ENCODE results near the gene GAPDH. TPM values are rescaled to one million over a fixed set of nuclear protein-coding genes. Genes with fewer than 3 reads are reported as not detected.

Gene GAPDH
- total and polyA plus RNA-seq, 2 donors: 1,220 to 3,026 TPM

- Histone ChIP-seq H3K4me1 (ENCODE audit: control insufficient read depth in 2 of 2, insufficient read depth in 2 of 2, low read length in 2 of 2) (no peaks in the 10 kb centered on the region), H3K4me3 (ENCODE audit: low read length in 2 of 2) (no peak overlapping the region), H3K9me3 (ENCODE audit: control insufficient read depth in 2 of 2, insufficient read depth in 1 of 2, low read length in 1 of 2) (no peaks in the 10 kb centered on the region), H3K27me3 (ENCODE audit: control insufficient read depth in 2 of 2, insufficient read depth in 1 of 2, low read length in 1 of 2) (no peaks in the 10 kb centered on the region), H3K27ac (ENCODE audit: low read depth in 1 of 2, low read length in 1 of 2) (no peak overlapping the region), H3K36me3 (ENCODE audit: control insufficient read depth in 2 of 2, insufficient read depth in 2 of 2, low read length in 1 of 2) (peaks cover 96 to 98% of the 10 kb centered on the region in 2 donors)
- no peak for DNase-seq (ENCODE audit: low read depth in 6 of 9, low spot score in 9 of 9)
- 95% methylated on average over 5 of the region's 5 CpGs for WGBS
These were observed 9.7 kb upstream of the GAPDH start for GRCh38 chr12:6524648-6525047.

GRCh38 chr12:6526201-6526600 lies 8.1 kb upstream of the GAPDH start:
- WGBS: 96% methylated on average over 7 of the region's 7 CpGs
- Histone ChIP-seq H3K36me3 (ENCODE audit: control insufficient read depth in 2 of 2, insufficient read depth in 2 of 2, low read length in 1 of 2) (peaks cover 99 to 100% of the 10 kb centered on the region in 2 donors), H3K9me3 (ENCODE audit: control insufficient read depth in 2 of 2, insufficient read depth in 1 of 2, low read length in 1 of 2) (no peaks in the 10 kb centered on the region), H3K4me1 (ENCODE audit: control insufficient read depth in 2 of 2, insufficient read depth in 2 of 2, low read length in 2 of 2) (no peaks in the 10 kb centered on the region), H3K27ac (ENCODE audit: low read depth in 1 of 2, low read length in 1 of 2) (no peak overlapping the region), H3K27me3 (ENCODE audit: control insufficient read depth in 2 of 2, insufficient read depth in 1 of 2, low read length in 1 of 2) (no peaks in the 10 kb centered on the region), H3K4me3 (ENCODE audit: low read length in 2 of 2) (no peak overlapping the region)
- DNase-seq (ENCODE audit: low read depth in 6 of 9, low spot score in 9 of 9): no peak

GRCh38 chr12:6526766-6527525 lies 7.4 kb upstream of the GAPDH start:
- no peaks in the 10 kb centered on the region for H3K27me3 ChIP-seq (ENCODE audit: control insufficient read depth in 2 of 2, insufficient read depth in 1 of 2, low read length in 1 of 2)
- no peak overlapping the region for H3K27ac ChIP-seq (ENCODE audit: low read depth in 1 of 2, low read length in 1 of 2)
- no peak for DNase-seq (ENCODE audit: low read depth in 6 of 9, low spot score in 9 of 9)
- peaks cover 0 to 2% of the 10 kb centered on the region in 2 donors for H3K4me1 ChIP-seq (ENCODE audit: control insufficient read depth in 2 of 2, insufficient read depth in 2 of 2, low read length in 2 of 2)
- 97% methylated on average over 19 of the region's 19 CpGs for WGBS
- H3K9me3 ChIP-seq (ENCODE audit: control insufficient read depth in 2 of 2, insufficient read depth in 1 of 2, low read length in 1 of 2): no peaks in the 10 kb centered on the region
- peaks cover 92 to 100% of the 10 kb centered on the region in 2 donors for H3K36me3 ChIP-seq (ENCODE audit: control insufficient read depth in 2 of 2, insufficient read depth in 2 of 2, low read length in 1 of 2)
- H3K4me3 ChIP-seq (ENCODE audit: low read length in 2 of 2): no peak overlapping the region

- Histone ChIP-seq H3K27ac (ENCODE audit: low read depth in 1 of 2, low read length in 1 of 2) (no peak overlapping the region), H3K9me3 (ENCODE audit: control insufficient read depth in 2 of 2, insufficient read depth in 1 of 2, low read length in 1 of 2) (peaks cover 0 to 3% of the 10 kb centered on the region in 2 donors), H3K36me3 (ENCODE audit: control insufficient read depth in 2 of 2, insufficient read depth in 2 of 2, low read length in 1 of 2) (peaks cover 84 to 100% of the 10 kb centered on the region in 2 donors), H3K4me1 (ENCODE audit: control insufficient read depth in 2 of 2, insufficient read depth in 2 of 2, low read length in 2 of 2) (peaks cover 4 to 9% of the 10 kb centered on the region in 2 donors), H3K4me3 (ENCODE audit: low read length in 2 of 2) (no peak overlapping the region), H3K27me3 (ENCODE audit: control insufficient read depth in 2 of 2, insufficient read depth in 1 of 2, low read length in 1 of 2) (no peaks in the 10 kb centered on the region)
- 98% methylated on average over 4 of the region's 4 CpGs for WGBS
- DNase-seq (ENCODE audit: low read depth in 6 of 9, low spot score in 9 of 9): no peak
These were observed 6.6 kb upstream of the GAPDH start for GRCh38 chr12:6527711-6528110.

- H3K36me3 ChIP-seq (ENCODE audit: control insufficient read depth in 2 of 2, insufficient read depth in 2 of 2, low read length in 1 of 2): peaks cover 74 to 90% of the 10 kb centered on the region in 2 donors
- H3K9me3 ChIP-seq (ENCODE audit: control insufficient read depth in 2 of 2, insufficient read depth in 1 of 2, low read length in 1 of 2): peaks cover 0 to 3% of the 10 kb centered on the region in 2 donors
- no peaks in the 10 kb centered on the region for H3K27me3 ChIP-seq (ENCODE audit: control insufficient read depth in 2 of 2, insufficient read depth in 1 of 2, low read length in 1 of 2)
- no peak overlapping the region for H3K4me3 ChIP-seq (ENCODE audit: low read length in 2 of 2)
- 95% methylated on average over 17 of the region's 17 CpGs for WGBS
- H3K27ac ChIP-seq (ENCODE audit: low read depth in 1 of 2, low read length in 1 of 2): no peak overlapping the region
- H3K4me1 ChIP-seq (ENCODE audit: control insufficient read depth in 2 of 2, insufficient read depth in 2 of 2, low read length in 2 of 2): peaks cover 14 to 19% of the 10 kb centered on the region in 2 donors
- no peak for DNase-seq (ENCODE audit: low read depth in 6 of 9, low spot score in 9 of 9)
These were observed 5.6 kb upstream of the GAPDH start for GRCh38 chr12:6528539-6529235.

- Histone ChIP-seq H3K27ac (ENCODE audit: low read depth in 1 of 2, low read length in 1 of 2) (no peak overlapping the region), H3K9me3 (ENCODE audit: control insufficient read depth in 2 of 2, insufficient read depth in 1 of 2, low read length in 1 of 2) (peaks cover 0 to 3% of the 10 kb centered on the region in 2 donors), H3K36me3 (ENCODE audit: control insufficient read depth in 2 of 2, insufficient read depth in 2 of 2, low read length in 1 of 2) (peaks cover 68 to 83% of the 10 kb centered on the region in 2 donors), H3K4me1 (ENCODE audit: control insufficient read depth in 2 of 2, insufficient read depth in 2 of 2, low read length in 2 of 2) (peaks cover 14 to 24% of the 10 kb centered on the region in 2 donors), H3K4me3 (ENCODE audit: low read length in 2 of 2) (no peak overlapping the region), H3K27me3 (ENCODE audit: control insufficient read depth in 2 of 2, insufficient read depth in 1 of 2, low read length in 1 of 2) (no peaks in the 10 kb centered on the region)
- 97% methylated on average over 9 of the region's 9 CpGs for WGBS
- no peak for DNase-seq (ENCODE audit: low read depth in 6 of 9, low spot score in 9 of 9)
These were observed 5.0 kb upstream of the GAPDH start for GRCh38 chr12:6529291-6529737.

GRCh38 chr12:6530576-6531260 lies 3.6 kb upstream of the GAPDH start:
- Histone ChIP-seq H3K27ac (ENCODE audit: low read depth in 1 of 2, low read length in 1 of 2) (no peak overlapping the region), H3K4me3 (ENCODE audit: low read length in 2 of 2) (no peak overlapping the region), H3K27me3 (ENCODE audit: control insufficient read depth in 2 of 2, insufficient read depth in 1 of 2, low read length in 1 of 2) (no peaks in the 10 kb centered on the region), H3K36me3 (ENCODE audit: control insufficient read depth in 2 of 2, insufficient read depth in 2 of 2, low read length in 1 of 2) (peaks cover 55 to 75% of the 10 kb centered on the region in 2 donors), H3K4me1 (ENCODE audit: control insufficient read depth in 2 of 2, insufficient read depth in 2 of 2, low read length in 2 of 2) (peaks cover 19 to 30% of the 10 kb centered on the region in 2 donors), H3K9me3 (ENCODE audit: control insufficient read depth in 2 of 2, insufficient read depth in 1 of 2, low read length in 1 of 2) (peaks cover 0 to 3% of the 10 kb centered on the region in 2 donors)
- no peak for DNase-seq (ENCODE audit: low read depth in 6 of 9, low spot score in 9 of 9)
- 98% methylated on average over 18 of the region's 18 CpGs for WGBS

GRCh38 chr12:6532051-6532926 lies 2.0 kb upstream of the GAPDH start:
- Histone ChIP-seq H3K9me3 (ENCODE audit: control insufficient read depth in 2 of 2, insufficient read depth in 1 of 2, low read length in 1 of 2) (peaks cover 0 to 3% of the 10 kb centered on the region in 2 donors), H3K27me3 (ENCODE audit: control insufficient read depth in 2 of 2, insufficient read depth in 1 of 2, low read length in 1 of 2) (no peaks in the 10 kb centered on the region), H3K27ac (ENCODE audit: low read depth in 1 of 2, low read length in 1 of 2) (peak overlapping the region; percentile 62 to 98), H3K36me3 (ENCODE audit: control insufficient read depth in 2 of 2, insufficient read depth in 2 of 2, low read length in 1 of 2) (peaks cover 53 to 75% of the 10 kb centered on the region in 2 donors), H3K4me3 (ENCODE audit: low read length in 2 of 2) (peak overlapping the region in 1 of 2 donors; percentile 100), H3K4me1 (ENCODE audit: control insufficient read depth in 2 of 2, insufficient read depth in 2 of 2, low read length in 2 of 2) (peaks cover 23 to 45% of the 10 kb centered on the region in 2 donors)
- DNase-seq (ENCODE audit: low read depth in 6 of 9, low spot score in 9 of 9): peak in 5 of 9 donors; percentile 79 to 91 (median 80)
- 16% methylated on average over 20 of the region's 20 CpGs for WGBS
